Colonic mucosa (tissue), 4 donors: ENCODE results near the gene BLVRB. TPM values are rescaled to one million over a fixed set of nuclear protein-coding genes. Genes with fewer than 3 reads are reported as not detected.

Experiments
- DNase-seq: peaks from one replicate; pipeline ENCODE4 v3.0.0-alpha.2; 2020
- H3K27ac ChIP-seq: fragments of 200-600 bp; one replicate; pipeline ENCODE4 v1.8.0; 2021
- H3K27me3 ChIP-seq: fragments of 200-600 bp; one replicate; pipeline ENCODE4 v1.8.0; 2021
- H3K36me3 ChIP-seq: fragments of 200-600 bp; one replicate; pipeline ENCODE4 v1.8.0; 2021
- H3K4me1 ChIP-seq: fragments of 200-600 bp; one replicate; pipeline ENCODE4 v1.8.0; 2021; ENCODE audit warnings: mild to moderate bottlenecking
- H3K4me3 ChIP-seq: fragments of 200-600 bp; one replicate; pipeline ENCODE4 v1.8.0; 2021
- H3K9ac ChIP-seq, 2 donors: one replicate each; pipeline ENCODE4 v1.7.0; 2013; ENCODE audit warnings: control low read depth in 2 of 2, low read depth in 2 of 2, low read length in 2 of 2
- H3K9me3 ChIP-seq: fragments of 200-600 bp; one replicate; pipeline ENCODE4 v1.8.0; 2021
- intact Hi-C: fragments of 100-400 bp; cut with DNase I; formaldehyde crosslinking; loops from one replicate; pipeline ENCODE4 v1.14.1; 2022
- total RNA-seq, 2 donors: library from RNA; stranded (reverse); fragmentation: NEBNext Ultra II Directional in 1 of 2; extraction: Animal tissue kit (Norgen Biotek cat#: 25700) in 1 of 2; gene quantifications; one replicate each; pipeline ENCODE4 v1.2.1, GENCODE V29; 2021
- TF ChIP-seq, protein P1 (sequence below): fragments of 200-600 bp; IDR thresholded peaks from one replicate; pipeline ENCODE4 v1.8.0; 2022; ENCODE audit warnings: antibody characterized with exemption, mild to moderate bottlenecking
- donor health status: healthy.
- donor health status: DM: no; HTN: no; CAD: no.
- donor health status: DM: no; HTN: no; CAD: no.

BLVRB gene
- total RNA-seq, 2 donors from 2014 or later = 76.5 to 94.9 TPM

DNA sequence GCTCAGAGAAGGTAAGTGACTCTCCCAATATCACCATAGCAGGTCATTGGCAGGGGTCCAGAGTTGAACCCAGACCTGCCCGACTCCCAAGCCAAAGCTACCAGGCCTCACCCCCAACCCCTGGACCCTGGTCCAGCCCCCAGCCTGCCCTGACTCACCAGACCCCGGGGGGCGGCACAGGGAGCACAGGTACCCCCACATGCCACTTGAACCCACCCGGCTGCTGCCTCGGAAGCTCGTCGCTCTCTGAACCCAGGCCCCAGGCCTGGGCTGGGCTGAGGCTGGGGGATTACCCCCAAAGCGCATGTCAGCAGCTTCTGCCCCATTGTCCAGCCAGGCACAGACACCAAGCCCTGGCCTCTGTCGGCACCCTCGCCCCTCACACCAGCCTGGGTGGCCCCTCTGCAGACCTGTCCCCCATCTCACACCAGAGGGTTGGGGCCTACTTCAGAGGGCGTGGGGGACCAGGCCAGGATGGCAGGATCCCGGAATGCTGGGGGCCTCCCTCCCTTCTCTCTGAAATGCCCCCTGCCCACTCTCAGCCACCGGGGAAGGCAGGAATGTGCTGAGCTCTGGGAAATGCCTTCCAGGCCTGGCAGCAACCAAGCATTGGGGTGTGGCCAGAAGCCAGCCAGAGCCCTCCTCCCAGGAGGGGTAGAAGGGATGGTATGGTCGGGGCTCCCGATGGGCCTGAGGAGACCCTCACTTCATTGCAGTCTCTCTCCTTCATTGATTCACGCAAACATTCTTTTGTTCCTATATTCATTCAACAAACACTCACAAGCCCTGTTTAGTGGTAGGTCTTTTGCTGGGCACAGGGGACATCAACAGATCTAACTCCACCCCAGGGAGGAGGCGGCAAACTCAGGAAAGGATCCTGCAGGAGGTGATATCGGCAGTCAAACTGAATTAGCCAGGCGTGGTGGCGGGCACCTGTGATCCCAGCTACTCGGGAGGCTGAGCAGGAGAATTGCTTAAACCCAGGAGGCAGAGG lies 50.7 kb downstream of the BLVRB start:
- no peaks in the 10 kb centered on the region for H3K4me1 ChIP-seq
- TF ChIP-seq, protein P1, sequence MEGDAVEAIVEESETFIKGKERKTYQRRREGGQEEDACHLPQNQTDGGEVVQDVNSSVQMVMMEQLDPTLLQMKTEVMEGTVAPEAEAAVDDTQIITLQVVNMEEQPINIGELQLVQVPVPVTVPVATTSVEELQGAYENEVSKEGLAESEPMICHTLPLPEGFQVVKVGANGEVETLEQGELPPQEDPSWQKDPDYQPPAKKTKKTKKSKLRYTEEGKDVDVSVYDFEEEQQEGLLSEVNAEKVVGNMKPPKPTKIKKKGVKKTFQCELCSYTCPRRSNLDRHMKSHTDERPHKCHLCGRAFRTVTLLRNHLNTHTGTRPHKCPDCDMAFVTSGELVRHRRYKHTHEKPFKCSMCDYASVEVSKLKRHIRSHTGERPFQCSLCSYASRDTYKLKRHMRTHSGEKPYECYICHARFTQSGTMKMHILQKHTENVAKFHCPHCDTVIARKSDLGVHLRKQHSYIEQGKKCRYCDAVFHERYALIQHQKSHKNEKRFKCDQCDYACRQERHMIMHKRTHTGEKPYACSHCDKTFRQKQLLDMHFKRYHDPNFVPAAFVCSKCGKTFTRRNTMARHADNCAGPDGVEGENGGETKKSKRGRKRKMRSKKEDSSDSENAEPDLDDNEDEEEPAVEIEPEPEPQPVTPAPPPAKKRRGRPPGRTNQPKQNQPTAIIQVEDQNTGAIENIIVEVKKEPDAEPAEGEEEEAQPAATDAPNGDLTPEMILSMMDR = no peak
- no peak overlapping the region for H3K27ac ChIP-seq
- H3K36me3 ChIP-seq = no peaks in the 10 kb centered on the region
- no peaks in the 10 kb centered on the region for H3K9me3 ChIP-seq
- intact Hi-C loops = no loop called here
- no peak overlapping the region for H3K4me3 ChIP-seq
- no peak overlapping the region for H3K9ac ChIP-seq
- DNase-seq = no peak
- no peaks in the 10 kb centered on the region for H3K27me3 ChIP-seq

DNA sequence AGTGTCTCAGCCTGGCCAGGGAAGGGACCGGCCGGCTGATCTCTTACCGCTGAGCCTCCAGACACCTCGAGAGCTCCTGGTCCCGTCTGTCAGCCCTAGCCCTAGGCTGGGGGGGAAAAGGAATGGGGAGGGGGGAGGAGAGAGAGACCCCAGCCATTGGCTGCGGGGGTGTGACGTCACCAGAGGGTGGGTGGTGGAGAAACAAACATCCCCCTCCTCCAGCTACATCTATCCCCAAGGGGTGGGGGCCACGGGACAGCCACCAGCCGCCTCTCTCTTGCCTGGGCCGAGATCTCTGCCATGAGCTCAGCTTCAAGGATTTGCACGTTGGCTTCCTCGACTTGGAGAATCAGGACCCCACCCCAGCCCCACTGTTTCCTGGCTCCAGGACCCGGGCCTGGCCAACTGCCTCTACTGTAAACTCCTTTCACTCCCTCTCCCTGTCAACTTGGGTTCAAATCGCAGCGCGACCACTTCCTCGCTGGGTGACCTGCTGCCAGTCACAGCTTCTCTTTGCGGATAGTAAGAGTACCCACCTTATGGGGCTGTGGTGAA lies 52.2 kb downstream of the BLVRB start, which contains the start of gene PRX:
Gene PRX (minus strand): TSS at position 88 of the 555 bp plus-strand sequence. CDS start 5,446 bp downstream, outside the sequence.
- Histone ChIP-seq H3K9ac (no peak within 1 kb of the TSS), H3K4me3 (no peak within 1 kb of the TSS), H3K9me3 (no peaks in the 10 kb centered on the region), H3K4me1 (no peaks in the 10 kb centered on the region), H3K27ac (no peak within 1 kb of the TSS), H3K36me3 (no peaks in the 10 kb centered on the region), H3K27me3 (no peaks in the 10 kb centered on the region)
- no peak for DNase-seq
- intact Hi-C loops = no loop called here
- TF ChIP-seq, protein P1 = no peak

DNA sequence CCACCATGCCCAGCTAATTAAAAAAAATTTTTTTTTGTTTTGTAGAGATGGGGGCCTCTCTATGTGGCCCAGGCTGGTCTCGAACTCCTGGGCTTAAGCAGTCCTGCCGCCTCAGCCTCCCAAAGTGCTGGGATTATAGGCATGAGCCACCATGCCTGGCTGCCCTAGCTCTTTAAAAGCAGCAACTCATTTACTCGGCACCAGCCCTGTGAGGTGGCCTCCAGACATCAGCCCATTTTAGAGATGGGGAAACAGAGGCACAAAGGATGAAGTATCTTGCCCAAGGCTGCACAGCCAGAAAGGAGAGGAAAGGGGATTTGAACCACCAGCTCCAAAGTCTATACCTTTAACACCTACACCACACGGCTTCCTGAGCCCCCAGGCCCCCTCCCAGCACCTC lies 52.7 kb downstream of the BLVRB start:
- Histone ChIP-seq H3K9ac (no peak overlapping the region), H3K9me3 (no peaks in the 10 kb centered on the region), H3K27ac (no peak overlapping the region), H3K36me3 (no peaks in the 10 kb centered on the region), H3K4me3 (no peak overlapping the region), H3K27me3 (no peaks in the 10 kb centered on the region), H3K4me1 (no peaks in the 10 kb centered on the region)
- DNase-seq = no peak
- intact Hi-C loops = no loop called here
- TF ChIP-seq, protein P1 = no peak

DNA sequence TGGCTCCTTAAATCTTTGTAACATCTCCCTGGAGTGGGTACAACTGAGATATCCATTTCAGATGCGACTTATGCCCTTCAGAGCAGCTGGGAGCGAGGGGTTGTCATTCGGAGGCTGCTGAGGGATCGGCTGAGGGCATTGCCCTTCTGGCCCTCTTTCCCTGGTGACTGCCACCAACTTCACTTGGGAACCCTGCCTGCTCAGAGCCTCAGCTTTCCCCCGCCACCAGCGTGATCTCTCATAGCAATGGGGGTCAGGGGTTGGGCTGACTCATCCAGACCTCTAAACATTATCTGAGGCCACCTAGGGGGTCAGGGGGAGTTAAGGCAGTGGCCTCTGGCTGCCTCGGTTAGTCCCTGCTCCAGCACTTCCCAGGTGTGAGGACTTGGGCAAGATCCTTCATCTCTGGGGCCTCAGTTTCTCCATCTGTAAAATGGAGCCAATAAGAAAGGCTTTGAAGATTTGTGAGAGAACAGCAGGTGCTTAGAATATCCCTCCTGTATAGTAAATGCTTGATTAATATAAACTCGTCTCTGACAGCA lies 53.5 kb downstream of the BLVRB start:
- H3K4me3 ChIP-seq = no peak overlapping the region
- no peaks in the 10 kb centered on the region for H3K9me3 ChIP-seq
- no peaks in the 10 kb centered on the region for H3K27me3 ChIP-seq
- H3K4me1 ChIP-seq = no peaks in the 10 kb centered on the region
- H3K27ac ChIP-seq = no peak overlapping the region
- H3K9ac ChIP-seq = no peak overlapping the region
- intact Hi-C loops = no loop called here
- DNase-seq = no peak
- no peaks in the 10 kb centered on the region for H3K36me3 ChIP-seq
- TF ChIP-seq, protein P1 = no peak

DNA sequence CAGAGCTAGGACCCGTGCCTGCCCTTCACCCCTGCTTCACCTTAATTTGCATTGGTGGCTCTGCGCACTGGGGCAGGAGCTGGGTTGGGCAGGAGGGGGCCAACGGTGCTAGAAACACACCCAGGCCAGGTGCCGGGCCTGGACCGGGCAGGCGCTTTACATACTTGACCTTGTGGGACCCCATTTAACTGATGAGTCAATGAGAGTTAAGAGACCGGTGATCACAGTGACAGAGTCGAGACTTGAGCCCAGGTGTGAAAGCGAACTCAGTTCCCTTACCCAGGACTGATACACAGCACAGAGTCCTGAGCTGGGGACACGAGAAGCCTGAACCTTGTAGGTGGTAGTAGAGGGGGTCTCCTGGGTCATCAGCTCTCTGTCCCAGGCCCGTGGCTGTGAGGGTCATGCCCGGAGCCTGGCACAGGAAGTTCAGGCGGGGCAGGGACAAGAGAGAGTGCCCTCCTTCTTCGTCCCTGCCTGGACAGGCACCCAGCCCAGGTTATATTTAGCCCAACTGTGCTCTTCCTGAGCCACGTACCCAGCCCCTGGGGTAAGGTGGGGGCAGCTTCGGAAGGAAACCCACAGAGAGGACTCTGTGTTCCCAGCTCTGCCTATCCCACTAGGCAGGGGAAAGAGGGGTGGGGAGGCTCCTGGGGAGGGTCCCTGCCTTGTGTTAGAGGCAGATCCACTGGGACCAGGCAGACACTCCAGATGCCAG lies 54.3 kb downstream of the BLVRB start:
- no peak for DNase-seq
- Histone ChIP-seq H3K9ac (no peak overlapping the region), H3K4me1 (no peaks in the 10 kb centered on the region), H3K9me3 (no peaks in the 10 kb centered on the region), H3K27ac (no peak overlapping the region), H3K36me3 (no peaks in the 10 kb centered on the region), H3K4me3 (no peak overlapping the region), H3K27me3 (no peaks in the 10 kb centered on the region)
- intact Hi-C loops = no loop called here
- TF ChIP-seq, protein P1 = no peak
